SK-N-SH (cell line): ENCODE results near the gene NRG3. TPM values are rescaled to one million over a fixed set of nuclear protein-coding genes. Genes with fewer than 3 reads are reported as not detected.
A peak's percentile ranks its signal among the peaks of the same experiment; 100 is the strongest.

Experiments used
- CTCF ChIA-PET: fragments of 300-600, 350-600 bp; formaldehyde crosslinking; extraction: SDS; loops from one replicate; lab custom pipeline; 2021; lab: Yijun Ruan, JAX
- POLR2A ChIA-PET: fragments of 350-600 bp; sonication (Branson Sonifier 250); formaldehyde crosslinking; extraction: SDS; loops from one replicate; lab custom pipeline; 2020; ENCODE audit warnings: antibody characterized with exemption, inconsistent platforms; lab: Yijun Ruan, JAX
- DNase-seq: peaks from one replicate; pipeline ENCODE4 v3.0.0; 2012
- H2AFZ ChIP-seq: fragments of 200-600 bp; sonication (generic); 2 replicates; pipeline ENCODE4 v1.8.1; 2016; ENCODE audit warnings: antibody characterized with exemption, mild to moderate bottlenecking, low read depth
- H3F3A ChIP-seq: fragments of 200-600 bp; sonication (generic); replicated peaks from 2 replicates; pipeline ENCODE3; 2016; ENCODE audit warnings: antibody characterized with exemption, mild to moderate bottlenecking; ENCODE audit not compliant: insufficient read depth
- H3K27ac ChIP-seq, 2 experiments: fragments of 200-500 bp in 1 of 2; fragments of 200-600 bp in 1 of 2; sonication (Bioruptor generic) in 1 of 2; sonication (generic), shearing (Covaris generic) in 1 of 2; 2 replicates each; pipeline versions ENCODE4 v1.5.1 to v1.6.1; 2014 to 2016; ENCODE audit warnings: low read depth in 2 of 2, inconsistent platforms in 1 of 2, low read length in 1 of 2, mild to moderate bottlenecking in 1 of 2, mixed read lengths in 1 of 2
- H3K27me3 ChIP-seq: fragments of 200-600 bp; sonication (generic), shearing (Covaris generic); 2 replicates; pipeline ENCODE4 v1.6.1; 2016; ENCODE audit warnings: mixed run types; ENCODE audit not compliant: insufficient read depth
- H3K36me3 ChIP-seq, 2 experiments: fragments of 200-500 bp in 1 of 2; fragments of 200-600 bp in 1 of 2; sonication (Bioruptor generic) in 1 of 2; sonication (generic) in 1 of 2; replicated peaks in 1 of 2; 2 replicates each; pipeline versions ENCODE3 to v1.5.1; 2014 to 2016; ENCODE audit warnings: low read length in 1 of 2, mild to moderate bottlenecking in 1 of 2; ENCODE audit not compliant: insufficient read depth in 2 of 2, control insufficient read depth in 1 of 2
- H3K4me1 ChIP-seq, 2 experiments: fragments of 200-500 bp in 1 of 2; fragments of 200-600 bp in 1 of 2; sonication (Bioruptor generic) in 1 of 2; sonication (generic), shearing (Covaris generic) in 1 of 2; 2 replicates each; pipeline versions ENCODE4 v1.5.1 to v1.6.1; 2014 to 2016; ENCODE audit warnings: low read depth in 1 of 2, low read length in 1 of 2, mixed run types in 1 of 2; ENCODE audit not compliant: insufficient read depth in 2 of 2, control insufficient read depth in 1 of 2
- H3K4me2 ChIP-seq: fragments of 200-600 bp; sonication (generic), shearing (Covaris generic); 2 replicates; pipeline ENCODE4 v1.6.1; 2017; ENCODE audit warnings: mixed run types
- H3K4me3 ChIP-seq, 2 experiments: fragments of 200-500 bp in 1 of 2; fragments of 200-600 bp in 1 of 2; sonication (Bioruptor generic) in 1 of 2; sonication (generic), shearing (Covaris generic) in 1 of 2; 2 replicates each; pipeline versions ENCODE4 v1.5.1 to v1.8.1; 2014 to 2016; ENCODE audit warnings: low read depth in 2 of 2, inconsistent platforms in 1 of 2, low read length in 1 of 2, mild to moderate bottlenecking in 1 of 2, mixed read lengths in 1 of 2, moderate library complexity in 1 of 2
- H3K79me2 ChIP-seq: fragments of 200-600 bp; sonication (generic); 2 replicates; pipeline ENCODE4 v1.8.1; 2017; ENCODE audit warnings: mild to moderate bottlenecking; ENCODE audit not compliant: insufficient read depth
- H3K9ac ChIP-seq: fragments of 200-600 bp; sonication (generic); 2 replicates; pipeline ENCODE4 v1.6.1; 2017; ENCODE audit warnings: mixed run types
- H3K9me2 ChIP-seq: fragments of 200-600 bp; sonication (generic); 2 replicates; pipeline ENCODE4 v1.6.1; 2017; ENCODE audit warnings: mixed run types
- H3K9me3 ChIP-seq: fragments of 200-600 bp; sonication (generic); 2 replicates; pipeline ENCODE4 v1.6.1; 2017; ENCODE audit warnings: mixed run types, mild to moderate bottlenecking, moderate library complexity
- H4K20me1 ChIP-seq: fragments of 200-600 bp; sonication (generic); 2 replicates; pipeline ENCODE4 v1.6.1; 2017; ENCODE audit warnings: mild to moderate bottlenecking, mixed run types; ENCODE audit not compliant: insufficient read depth
- CTCF ChIP-seq: fragments of 200-600 bp; sonication (generic); IDR thresholded peaks from 2 replicates; pipeline ENCODE4 v1.6.1; 2017; ENCODE audit warnings: antibody characterized with exemption, mild to moderate bottlenecking, moderate library complexity
- EZH2phosphoT487 ChIP-seq: fragments of 200-600 bp; sonication (generic); IDR thresholded peaks from 2 replicates; pipeline ENCODE4 v1.6.1; 2017; ENCODE audit warnings: low read depth, mixed run types, mild to moderate bottlenecking, antibody characterized with exemption, moderate library complexity, borderline replicate concordance
- FOSL2 ChIP-seq: IDR thresholded peaks from 2 replicates; pipeline ENCODE4 v1.4.0; 2012; ENCODE audit warnings: low read depth, mild to moderate bottlenecking, moderate library complexity, borderline replicate concordance
- GABPA ChIP-seq: IDR thresholded peaks from 2 replicates; pipeline ENCODE4 v1.4.0; 2012; ENCODE audit warnings: low read depth, mild to moderate bottlenecking
- IRF3 ChIP-seq: fragments of 150-350 bp; IDR thresholded peaks from 2 replicates; pipeline ENCODE4 v1.6.1; 2016; ENCODE audit warnings: mild to moderate bottlenecking, low read depth, low read length
- MAX ChIP-seq: IDR thresholded peaks from 2 replicates; pipeline ENCODE4 v1.4.0; 2012; ENCODE audit warnings: low read depth
- MXI1 ChIP-seq: IDR thresholded peaks from 2 replicates; pipeline ENCODE4 v1.6.1; 2012; ENCODE audit warnings: mild to moderate bottlenecking, low read depth, low read length, improper control_type of control experiment
- RAD21 ChIP-seq: IDR thresholded peaks from 2 replicates; pipeline ENCODE4 v1.6.1; 2012; ENCODE audit warnings: mild to moderate bottlenecking, low read length
- REST ChIP-seq: IDR thresholded peaks from 2 replicates; pipeline ENCODE4 v1.6.1; 2012; ENCODE audit warnings: mild to moderate bottlenecking, low read depth, low read length, moderate library complexity
- RFX5 ChIP-seq: IDR thresholded peaks from 2 replicates; pipeline ENCODE4 v1.6.1; 2012; ENCODE audit warnings: mild to moderate bottlenecking, improper control_type of control experiment, low read length
- YY1 ChIP-seq: IDR thresholded peaks from 2 replicates; pipeline ENCODE4 v1.4.0; 2012; ENCODE audit warnings: low read depth, mild to moderate bottlenecking
- WGBS: methylation state at CpG from one replicate; pipeline ENCODE4 v1.1.6; 2017; ENCODE audit warnings: low lambda C conversion rate; 5-methylcytosine and 5-hydroxymethylcytosine counted together
- polyA plus RNA-seq, 3 experiments: library from polyadenylated mRNA; depleted of rRNA; stranded (reverse); fragments of >200 nt; gene quantifications; 2 replicates each; pipeline ENCODE4 v1.2.3, GENCODE V29; 2012

NRG3 gene
- polyA plus RNA-seq, 1 of the 3 experiments (the other 2 are of a cell fraction) = 0.03 TPM

- Histone ChIP-seq H2AFZ (no peak overlapping the region), H4K20me1 (no peaks in the 10 kb centered on the region), H3K4me2 (no peak overlapping the region; the same call in 1 of the 2 replicates), H3K27ac (no peak overlapping the region), H3K27me3 (peaks cover 16% of the 10 kb centered on the region), H3K4me1 (peaks cover 0 to 9% of the 10 kb centered on the region in 2 experiments; a peak in 1 of 4 replicates), H3K4me3 (peak overlapping the region in 1 of 2 experiments; percentile 39; a peak in 2 of 4 replicates), H3K9me3 (no peaks in the 10 kb centered on the region), H3K9ac (no peak overlapping the region), H3F3A (no peaks in the 10 kb centered on the region), H3K9me2 (no peaks in the 10 kb centered on the region), H3K79me2 (no peaks in the 10 kb centered on the region), H3K36me3 (no peaks in the 10 kb centered on the region)
- POLR2A ChIA-PET = no interaction called here
- CTCF ChIA-PET = no interaction called here
- TF ChIP-seq EZH2phosphoT487 (no peak), MAX (no peak), GABPA (no peak), REST (no peak), RAD21 (no peak), CTCF (no peak), RFX5 (no peak), MXI1 (no peak), FOSL2 (no peak), IRF3 (no peak), YY1 (no peak)
- peak; percentile 90 for DNase-seq
- 5% methylated on average over 38 of the region's 80 CpGs for WGBS
Observed at GRCh38 chr10:81873932-81874816, 820 bp upstream of the NRG3 start.
